HL-60 (cell line): ENCODE results near the gene PADI6.

ENCODE experiments used
- POLR2AphosphoS5 ChIP-seq: IDR thresholded peaks from 2 replicates; pipeline ENCODE4 v1.6.1; 2012; ENCODE audit warnings: low read depth
- TF ChIP-seq, protein P1 (sequence below): IDR thresholded peaks from one replicate; pipeline ENCODE4 v1.5.1; 2011; ENCODE audit warnings: low read length, control low read depth, inconsistent platforms; ENCODE audit not compliant: insufficient read depth

DNA sequence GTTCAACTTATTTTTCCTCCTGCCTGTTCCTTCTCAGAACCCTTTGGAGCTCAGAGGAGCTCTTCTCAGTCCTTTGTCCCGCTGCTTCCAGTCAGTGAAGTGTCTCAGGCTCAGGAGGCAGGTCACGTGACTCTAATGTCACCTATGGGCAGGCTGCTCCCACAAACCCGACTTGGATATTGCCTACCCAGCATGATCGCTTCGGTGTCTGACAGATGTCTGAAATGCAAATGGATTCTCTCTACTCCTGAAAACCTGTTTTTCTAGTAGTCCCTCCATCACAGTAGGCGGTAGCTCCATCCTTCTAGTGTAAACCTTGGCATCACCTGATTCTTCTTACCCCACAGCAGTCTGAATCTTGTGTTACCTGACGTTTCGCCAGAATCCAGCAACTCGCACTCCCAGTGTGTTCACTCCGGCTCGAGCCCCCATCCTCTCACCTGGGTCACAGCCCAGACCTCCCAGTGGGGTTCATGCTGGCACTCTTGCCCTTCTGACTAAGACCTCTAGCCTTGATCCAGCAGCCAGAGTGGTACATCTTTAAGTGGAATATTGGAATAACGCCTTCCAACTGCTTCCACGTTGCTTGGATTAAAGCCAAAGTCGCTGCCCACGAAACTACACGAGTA is 5.4 kb downstream of the PADI6 start:
- TF ChIP-seq, protein P1, sequence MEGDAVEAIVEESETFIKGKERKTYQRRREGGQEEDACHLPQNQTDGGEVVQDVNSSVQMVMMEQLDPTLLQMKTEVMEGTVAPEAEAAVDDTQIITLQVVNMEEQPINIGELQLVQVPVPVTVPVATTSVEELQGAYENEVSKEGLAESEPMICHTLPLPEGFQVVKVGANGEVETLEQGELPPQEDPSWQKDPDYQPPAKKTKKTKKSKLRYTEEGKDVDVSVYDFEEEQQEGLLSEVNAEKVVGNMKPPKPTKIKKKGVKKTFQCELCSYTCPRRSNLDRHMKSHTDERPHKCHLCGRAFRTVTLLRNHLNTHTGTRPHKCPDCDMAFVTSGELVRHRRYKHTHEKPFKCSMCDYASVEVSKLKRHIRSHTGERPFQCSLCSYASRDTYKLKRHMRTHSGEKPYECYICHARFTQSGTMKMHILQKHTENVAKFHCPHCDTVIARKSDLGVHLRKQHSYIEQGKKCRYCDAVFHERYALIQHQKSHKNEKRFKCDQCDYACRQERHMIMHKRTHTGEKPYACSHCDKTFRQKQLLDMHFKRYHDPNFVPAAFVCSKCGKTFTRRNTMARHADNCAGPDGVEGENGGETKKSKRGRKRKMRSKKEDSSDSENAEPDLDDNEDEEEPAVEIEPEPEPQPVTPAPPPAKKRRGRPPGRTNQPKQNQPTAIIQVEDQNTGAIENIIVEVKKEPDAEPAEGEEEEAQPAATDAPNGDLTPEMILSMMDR: no peak
- no peak for TF ChIP-seq POLR2AphosphoS5
